Keratinocyte (primary cell): ENCODE measurements around the gene BCOR.

Experiments
- CTCF ChIP-seq, 3 experiments: IDR thresholded peaks in 1 of 3; conservative IDR thresholded peaks in 1 of 3; optimal IDR thresholded peaks in 1 of 3; 2 replicates in 2 of 3; 3 replicates in 1 of 3; pipeline versions ENCODE3 to v1.5.1; 2011; ENCODE audit warnings: low read length in 3 of 3, mild to moderate bottlenecking in 3 of 3, moderate library complexity in 2 of 3, control low read depth in 1 of 3, inconsistent platforms in 1 of 3; ENCODE audit not compliant: insufficient read depth in 2 of 3; ENCODE audit errors: extremely low read depth in 1 of 3
- EZH2 ChIP-seq: IDR thresholded peaks from one replicate; pipeline ENCODE4 v1.6.1; 2012; ENCODE audit warnings: inconsistent platforms, mild to moderate bottlenecking, low read length, moderate library complexity

DNA sequence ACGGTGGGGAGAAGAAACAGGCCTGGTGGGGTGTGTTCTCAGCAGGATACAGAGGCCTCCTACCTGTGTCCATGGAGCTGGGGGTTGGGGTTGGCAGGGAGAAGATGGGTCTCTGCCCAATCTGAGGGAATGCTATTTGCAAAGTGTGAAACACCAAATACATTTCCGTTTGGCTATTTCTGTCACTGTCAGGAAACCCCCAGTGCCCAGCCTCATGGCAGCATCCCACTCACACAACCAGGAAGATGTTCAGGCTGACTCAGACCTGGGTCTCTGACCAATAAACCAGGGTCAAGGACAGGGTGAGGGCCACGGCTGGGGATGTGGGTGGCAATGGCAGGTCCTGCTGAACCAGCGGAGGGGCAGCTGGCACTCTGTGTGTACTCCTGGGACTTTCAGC lies 41.3 kb downstream of the BCOR start:
- no peak for TF ChIP-seq EZH2
- no peak for TF ChIP-seq CTCF (optimal IDR thresholded peaks at IDR 0.05 in 1 of 3, IDR thresholded peaks at IDR 0.05 in 1 of 3, conservative IDR thresholded peaks at IDR 0.05 in 1 of 3; ENCODE audit: extremely low read depth in 1 of 3, insufficient read depth in 2 of 3, low read length in 3 of 3)
